Measurements from ENCODE around the gene GANC. TPM values are rescaled to one million over a fixed set of nuclear protein-coding genes. Genes with fewer than 3 reads are reported as not detected.
A peak's percentile ranks its signal among the peaks of the same experiment; 100 is the strongest.
"Not testable (repeated sequence)": the region's sequence is repeated elsewhere in the genome, so short reads cannot be mapped to it uniquely, and the experiment has no call there.

Gene GANC
- total and polyA plus RNA-seq, 5 donors = 7.4 to 24.3 (median 20.8) TPM

- no peaks in the 10 kb centered on the region for H3K4me1 ChIP-seq (ENCODE audit: control insufficient read depth, insufficient read depth, low read length)
- H3K9me3 ChIP-seq (ENCODE audit: control insufficient read depth, low read length) = no peaks in the 10 kb centered on the region
- no peak overlapping the region for H3K4me3 ChIP-seq (ENCODE audit: low read length)
- ATAC-seq = no peak
- intact Hi-C loops (cut with DNase I) = no loop called here
- 72% methylated on average over 4 of the region's 4 CpGs for WGBS
- no peak for DNase-seq
- no peak overlapping the region for H3K27ac ChIP-seq (ENCODE audit: low read length)
- H3K27me3 ChIP-seq (ENCODE audit: control insufficient read depth, insufficient read depth) = no peaks in the 10 kb centered on the region
Observed at GRCh38 chr15:42324308-42324707, 51.3 kb downstream of the GANC start.

- H3K27me3 ChIP-seq (ENCODE audit: control insufficient read depth, insufficient read depth) = no peaks in the 10 kb centered on the region
- no peak for DNase-seq
- intact Hi-C loops (cut with DNase I) = no loop called here
- WGBS = 75% methylated on average over 2 of the region's 2 CpGs
- H3K4me3 ChIP-seq (ENCODE audit: low read length) = no peak overlapping the region
- no peak overlapping the region for H3K27ac ChIP-seq (ENCODE audit: low read length)
- no peaks in the 10 kb centered on the region for H3K9me3 ChIP-seq (ENCODE audit: control insufficient read depth, low read length)
- ATAC-seq = no peak
- no peaks in the 10 kb centered on the region for H3K4me1 ChIP-seq (ENCODE audit: control insufficient read depth, insufficient read depth, low read length)
Observed at GRCh38 chr15:42329161-42329560, 56.2 kb downstream of the GANC start.

- DNase-seq (no peak), ATAC-seq (no peak)
- Histone ChIP-seq H3K4me1 (ENCODE audit: control insufficient read depth, insufficient read depth, low read length) (no peaks in the 10 kb centered on the region), H3K27me3 (ENCODE audit: control insufficient read depth, insufficient read depth) (no peaks in the 10 kb centered on the region), H3K9me3 (ENCODE audit: control insufficient read depth, low read length) (no peaks in the 10 kb centered on the region), H3K4me3 (ENCODE audit: low read length) (no peak overlapping the region), H3K27ac (ENCODE audit: low read length) (no peak overlapping the region)
- 83% methylated on average over 2 of the region's 2 CpGs for WGBS
- intact Hi-C loops (cut with DNase I) = no loop called here
Observed at GRCh38 chr15:42329992-42330391, 57.0 kb downstream of the GANC start.

- Histone ChIP-seq H3K4me3 (ENCODE audit: low read length) (no peak overlapping the region), H3K4me1 (ENCODE audit: control insufficient read depth, insufficient read depth, low read length) (no peaks in the 10 kb centered on the region), H3K27ac (ENCODE audit: low read length) (peak overlapping the region; percentile 75), H3K9me3 (ENCODE audit: control insufficient read depth, low read length) (no peaks in the 10 kb centered on the region), H3K27me3 (ENCODE audit: control insufficient read depth, insufficient read depth) (no peaks in the 10 kb centered on the region)
- intact Hi-C loops (cut with DNase I) = no loop called here
- WGBS = 64% methylated on average over 3 of the region's 3 CpGs
- DNase-seq (no peak), ATAC-seq (peak; percentile 79 to 89)
Observed at GRCh38 chr15:42331235-42331634, 58.2 kb downstream of the GANC start.

GRCh38 chr15:42332331-42332730, 59.3 kb downstream of the GANC start:
- H3K4me1 ChIP-seq (ENCODE audit: control insufficient read depth, insufficient read depth, low read length) = no peaks in the 10 kb centered on the region
- H3K27ac ChIP-seq (ENCODE audit: low read length) = no peak overlapping the region
- no peak for ATAC-seq
- 91% methylated on average over 4 of the region's 4 CpGs for WGBS
- no peak for DNase-seq
- H3K4me3 ChIP-seq (ENCODE audit: low read length) = no peak overlapping the region
- H3K27me3 ChIP-seq (ENCODE audit: control insufficient read depth, insufficient read depth) = no peaks in the 10 kb centered on the region
- intact Hi-C loops (cut with DNase I) = no loop called here
- H3K9me3 ChIP-seq (ENCODE audit: control insufficient read depth, low read length) = no peaks in the 10 kb centered on the region

- no peak overlapping the region for H3K4me3 ChIP-seq (ENCODE audit: low read length)
- peaks cover 2% of the 10 kb centered on the region for H3K4me1 ChIP-seq (ENCODE audit: control insufficient read depth, insufficient read depth, low read length)
- no peak for DNase-seq
- intact Hi-C loops (cut with DNase I) = no loop called here
- H3K9me3 ChIP-seq (ENCODE audit: control insufficient read depth, low read length) = no peaks in the 10 kb centered on the region
- WGBS = 98% methylated on average over 2 of the region's 2 CpGs
- H3K27me3 ChIP-seq (ENCODE audit: control insufficient read depth, insufficient read depth) = no peaks in the 10 kb centered on the region
- ATAC-seq = no peak
- H3K27ac ChIP-seq (ENCODE audit: low read length) = no peak overlapping the region
Observed at GRCh38 chr15:42335074-42335473, 62.1 kb downstream of the GANC start.

GRCh38 chr15:42336650-42337049, 63.6 kb downstream of the GANC start:
- H3K4me3 ChIP-seq (ENCODE audit: low read length); intact Hi-C loops (cut with DNase I); H3K27ac ChIP-seq (ENCODE audit: low read length); H3K9me3 ChIP-seq (ENCODE audit: control insufficient read depth, low read length); H3K27me3 ChIP-seq (ENCODE audit: control insufficient read depth, insufficient read depth); DNase-seq; ATAC-seq; H3K4me1 ChIP-seq (ENCODE audit: control insufficient read depth, insufficient read depth, low read length): not testable (repeated sequence)
- 97% methylated on average over 1 of the region's 1 CpG for WGBS

GRCh38 chr15:42337104-42337503, 64.1 kb downstream of the GANC start:
- WGBS = 98% methylated on average over 3 of the region's 3 CpGs
- H3K4me3 ChIP-seq (ENCODE audit: low read length); H3K9me3 ChIP-seq (ENCODE audit: control insufficient read depth, low read length); intact Hi-C loops (cut with DNase I); ATAC-seq; H3K27ac ChIP-seq (ENCODE audit: low read length); DNase-seq; H3K27me3 ChIP-seq (ENCODE audit: control insufficient read depth, insufficient read depth); H3K4me1 ChIP-seq (ENCODE audit: control insufficient read depth, insufficient read depth, low read length): not testable (repeated sequence)

- H3K4me1 ChIP-seq (ENCODE audit: control insufficient read depth, insufficient read depth, low read length) = peaks cover 2% of the 10 kb centered on the region
- ATAC-seq (no peak), DNase-seq (no peak)
- intact Hi-C loops (cut with DNase I) = no loop called here
- no peaks in the 10 kb centered on the region for H3K27me3 ChIP-seq (ENCODE audit: control insufficient read depth, insufficient read depth)
- whole genome bisulfite sequencing = 15% methylated on average over 2 of the region's 2 CpGs
- H3K4me3 ChIP-seq (ENCODE audit: low read length) = no peak overlapping the region
- peak overlapping the region; percentile 45 for H3K27ac ChIP-seq (ENCODE audit: low read length)
- H3K9me3 ChIP-seq (ENCODE audit: control insufficient read depth, low read length) = no peaks in the 10 kb centered on the region
Observed at GRCh38 chr15:42338500-42338899, 65.5 kb downstream of the GANC start.

- intact Hi-C loops (cut with DNase I) = no loop called here
- no peaks in the 10 kb centered on the region for H3K9me3 ChIP-seq (ENCODE audit: control insufficient read depth, low read length)
- no peak for DNase-seq
- WGBS = 88% methylated on average over 6 of the region's 6 CpGs
- H3K27me3 ChIP-seq (ENCODE audit: control insufficient read depth, insufficient read depth) = no peaks in the 10 kb centered on the region
- no peak overlapping the region for H3K4me3 ChIP-seq (ENCODE audit: low read length)
- no peak overlapping the region for H3K27ac ChIP-seq (ENCODE audit: low read length)
- no peaks in the 10 kb centered on the region for H3K4me1 ChIP-seq (ENCODE audit: control insufficient read depth, insufficient read depth, low read length)
- peak in 1 of 2 donors; percentile 36 for ATAC-seq
Observed at GRCh38 chr15:42343596-42344232, 70.7 kb downstream of the GANC start.

GRCh38 chr15:42344763-42345162, 71.8 kb downstream of the GANC start:
- Histone ChIP-seq H3K27ac (ENCODE audit: low read length) (peak overlapping the region; percentile 2), H3K4me3 (ENCODE audit: low read length) (no peak overlapping the region)
- WGBS = 30% methylated on average over 5 of the region's 5 CpGs

GRCh38 chr15:42345504-42345903, 72.5 kb downstream of the GANC start:
- H3K4me1 ChIP-seq (ENCODE audit: control insufficient read depth, insufficient read depth, low read length) = no peaks in the 10 kb centered on the region
- no peaks in the 10 kb centered on the region for H3K9me3 ChIP-seq (ENCODE audit: control insufficient read depth, low read length)
- no peak for ATAC-seq
- no peak for DNase-seq
- no peak overlapping the region for H3K4me3 ChIP-seq (ENCODE audit: low read length)
- intact Hi-C loops (cut with DNase I) = no loop called here
- H3K27ac ChIP-seq (ENCODE audit: low read length) = no peak overlapping the region
- WGBS = 83% methylated on average over 3 of the region's 3 CpGs
- H3K27me3 ChIP-seq (ENCODE audit: control insufficient read depth, insufficient read depth) = no peaks in the 10 kb centered on the region

More at GRCh38 chr15:42344763-42345162, 71.8 kb downstream of the GANC start:
- peak; percentile 57 to 79 for ATAC-seq
- no peaks in the 10 kb centered on the region for H3K4me1 ChIP-seq (ENCODE audit: control insufficient read depth, insufficient read depth, low read length)
- no peak for DNase-seq
- no peaks in the 10 kb centered on the region for H3K27me3 ChIP-seq (ENCODE audit: control insufficient read depth, insufficient read depth)
- no peaks in the 10 kb centered on the region for H3K9me3 ChIP-seq (ENCODE audit: control insufficient read depth, low read length)
- intact Hi-C loops (cut with DNase I) = no loop called here
